GM12892 (cell line): Measurements from ENCODE around the gene ZNF460.

ENCODE experiments used
- POLR2A ChIP-seq: IDR thresholded peaks from 2 replicates; pipeline ENCODE4 v1.6.1; 2011; ENCODE audit warnings: low read depth, low read length, control low read depth
- POLR2AphosphoS5 ChIP-seq: IDR thresholded peaks from 2 replicates; pipeline ENCODE4 v1.6.1; 2011; ENCODE audit warnings: low read depth, low read length, control low read depth

GRCh38 chr19:57293719-57294118 lies 13.4 kb downstream of the ZNF460 start:
- TF ChIP-seq POLR2A, result no peak
- TF ChIP-seq POLR2AphosphoS5, result no peak
